ENCODE measurements around the gene ALDH3A1.
"Not testable (repeated sequence)": the region's sequence is repeated elsewhere in the genome, so short reads cannot be mapped to it uniquely, and the experiment has no call there.

The ALDH3A1 gene

DNA sequence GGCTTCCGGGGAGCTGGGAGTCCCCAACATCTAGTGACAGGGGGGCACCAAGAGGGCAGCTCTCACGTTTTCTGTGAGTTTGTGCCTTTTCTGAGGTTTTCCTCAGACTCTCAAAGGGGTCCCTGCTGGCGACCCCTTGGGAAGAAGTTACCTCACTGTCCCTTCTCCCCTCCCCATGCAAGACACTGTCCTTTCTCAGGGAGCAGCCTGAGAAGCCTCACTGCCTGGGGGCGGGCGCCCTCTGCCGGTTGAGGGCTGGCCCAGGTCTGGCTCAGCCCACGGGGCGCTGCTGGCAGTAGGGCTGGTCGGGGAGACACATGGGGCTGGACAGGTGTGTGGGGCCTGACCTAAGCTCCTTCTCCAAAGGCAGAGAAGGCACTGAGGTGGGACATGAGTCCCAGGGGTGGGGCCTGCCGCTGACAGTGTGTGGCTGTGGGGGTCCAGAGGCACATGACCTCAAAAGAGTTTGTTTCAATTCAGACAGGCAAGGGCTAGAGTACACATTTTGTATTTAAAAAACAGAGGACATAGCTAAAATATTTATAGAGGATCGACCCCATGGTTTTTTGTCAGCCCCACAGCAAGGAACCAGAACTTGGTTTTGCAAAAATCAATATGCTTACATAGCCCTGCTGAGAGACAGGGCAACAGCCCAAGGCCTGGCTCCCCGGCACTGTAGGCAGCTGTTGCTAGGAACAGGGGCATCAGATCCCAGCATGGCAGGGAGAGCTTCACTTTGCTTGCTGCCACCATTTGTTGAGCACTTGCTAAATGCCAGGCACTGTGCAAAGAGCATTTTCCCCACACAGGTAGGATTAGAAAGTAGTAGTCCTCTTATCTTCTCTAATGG is 18.5 kb upstream of the ALDH3A1 start:
- Mint-ChIP-seq H3K4me3 (no peak overlapping the region), H3K27ac (no peak overlapping the region), H3K4me1 (ENCODE audit: low read depth) (peaks cover 25% of the 10 kb centered on the region), H3K36me3 (no peaks in the 10 kb centered on the region), H3K27me3 (peaks cover 4% of the 10 kb centered on the region), H3K9me3 (ENCODE audit: low read depth) (no peaks in the 10 kb centered on the region)

DNA sequence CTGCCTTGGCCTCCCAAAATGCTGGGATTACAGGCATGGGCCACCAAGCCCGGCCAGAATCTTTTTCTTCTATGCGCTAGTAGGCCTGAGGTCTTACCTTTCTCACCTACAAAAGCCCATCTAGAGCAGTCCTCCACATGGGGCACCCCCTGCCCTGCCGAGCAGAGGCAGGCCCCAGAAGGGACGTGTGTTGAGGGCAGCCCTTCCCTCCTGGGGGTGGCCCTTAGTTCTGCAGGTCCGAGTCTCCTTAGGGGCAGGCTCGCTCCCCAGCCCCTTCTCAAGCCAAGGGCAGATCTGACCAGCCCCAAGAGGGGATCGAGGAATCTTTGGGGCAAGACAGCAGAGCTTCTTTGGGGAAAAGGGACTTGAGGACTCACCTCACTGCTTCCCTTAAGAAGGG is 17.9 kb upstream of the ALDH3A1 start:
- Mint-ChIP-seq H3K36me3 (no peaks in the 10 kb centered on the region), H3K27me3 (peaks cover 4% of the 10 kb centered on the region), H3K4me1 (ENCODE audit: low read depth) (peaks cover 18% of the 10 kb centered on the region), H3K27ac (no peak overlapping the region), H3K9me3 (ENCODE audit: low read depth) (no peaks in the 10 kb centered on the region), H3K4me3 (no peak overlapping the region)

DNA sequence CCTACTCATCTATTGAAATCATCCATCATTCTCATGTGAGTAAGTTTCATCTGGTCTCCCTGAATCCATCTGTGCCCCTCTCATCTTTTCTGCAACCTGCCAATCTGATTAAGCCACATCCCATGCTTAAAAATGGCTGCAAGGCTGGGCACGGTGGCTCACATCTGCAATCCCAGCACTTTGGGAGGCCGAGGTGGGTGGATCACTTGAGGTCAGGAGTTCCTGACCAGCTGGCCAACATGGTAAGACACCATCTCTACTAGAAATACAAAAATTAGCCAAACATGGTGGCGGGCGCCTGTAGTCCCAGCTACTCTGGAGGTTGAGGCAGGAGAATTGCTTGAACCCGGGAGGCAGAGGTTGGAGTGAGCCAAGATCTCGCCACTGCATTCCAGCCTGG is 15.9 kb upstream of the ALDH3A1 start:
- H3K27ac Mint-ChIP-seq; H3K4me1 Mint-ChIP-seq (ENCODE audit: low read depth); H3K36me3 Mint-ChIP-seq; H3K9me3 Mint-ChIP-seq (ENCODE audit: low read depth); H3K27me3 Mint-ChIP-seq; H3K4me3 Mint-ChIP-seq: not testable (repeated sequence)

DNA sequence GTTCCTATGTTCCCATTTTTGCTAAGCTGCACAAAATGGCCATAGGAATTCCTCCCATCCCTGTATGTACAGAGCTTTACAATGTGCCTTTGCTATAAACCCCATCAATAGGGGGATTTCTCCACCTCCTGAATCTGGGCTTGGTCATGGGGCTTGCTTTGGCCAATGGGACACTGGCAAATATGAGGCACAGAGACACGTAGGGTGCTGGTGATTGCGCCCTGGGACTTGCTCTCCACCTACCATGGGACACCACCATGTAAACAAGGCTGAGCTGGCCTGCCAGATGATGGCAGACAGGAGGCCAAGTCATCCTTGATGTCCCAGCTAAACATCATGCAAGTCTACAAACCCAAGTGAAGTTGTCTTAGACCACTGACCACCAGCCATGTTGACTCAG is 15.3 kb upstream of the ALDH3A1 start:
- Mint-ChIP-seq H3K27ac (no peak overlapping the region), H3K9me3 (ENCODE audit: low read depth) (no peaks in the 10 kb centered on the region), H3K36me3 (no peaks in the 10 kb centered on the region), H3K27me3 (peaks cover 7% of the 10 kb centered on the region), H3K4me1 (ENCODE audit: low read depth) (peaks cover 5% of the 10 kb centered on the region), H3K4me3 (no peak overlapping the region)

DNA sequence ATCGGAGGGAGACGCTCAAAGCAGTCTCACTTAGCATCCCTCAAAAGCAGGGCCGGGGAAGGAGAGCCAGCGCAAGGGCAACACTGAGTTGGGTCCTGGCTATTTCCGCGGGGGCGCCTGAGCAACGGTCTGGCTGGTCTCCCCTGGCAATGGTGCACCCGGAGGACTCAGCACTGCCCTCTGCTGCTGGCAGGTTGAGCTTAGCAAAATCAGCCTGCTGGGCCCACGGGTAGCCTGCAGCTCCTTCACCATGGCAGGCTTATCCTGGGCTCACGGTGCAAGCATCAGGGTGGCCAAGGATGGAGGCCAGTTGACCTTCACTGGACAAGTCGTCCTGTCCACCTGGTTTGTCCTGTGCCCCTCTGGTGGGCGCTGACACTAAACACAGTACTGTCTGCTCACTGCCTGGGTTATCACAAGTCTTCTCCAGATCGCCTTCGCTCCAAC is 14.4 kb upstream of the ALDH3A1 start:
- Mint-ChIP-seq H3K4me1 (ENCODE audit: low read depth) (peaks cover 3% of the 10 kb centered on the region), H3K4me3 (no peak overlapping the region), H3K9me3 (ENCODE audit: low read depth) (no peaks in the 10 kb centered on the region), H3K27me3 (peaks cover 7% of the 10 kb centered on the region), H3K36me3 (no peaks in the 10 kb centered on the region), H3K27ac (no peak overlapping the region)

DNA sequence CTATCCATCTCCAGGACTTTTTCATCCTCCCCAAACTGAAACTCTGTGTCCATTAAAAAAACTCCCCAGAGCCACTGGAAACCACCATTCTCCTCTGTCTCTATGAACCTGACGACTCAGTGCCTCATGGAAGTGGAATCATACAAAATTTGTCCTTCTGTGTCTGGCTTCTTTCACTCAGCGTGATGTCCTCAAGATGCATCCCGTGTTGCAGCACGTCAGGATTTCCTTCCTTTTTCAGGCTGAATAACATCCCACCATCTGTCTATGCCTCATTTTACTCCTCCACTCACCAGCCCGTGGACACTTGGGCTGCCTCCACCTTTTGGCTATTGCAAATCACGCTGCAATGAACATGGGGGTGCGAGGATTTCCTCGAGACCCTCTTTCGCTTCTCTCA is 12.6 kb upstream of the ALDH3A1 start:
- H3K27ac Mint-ChIP-seq, result no peak overlapping the region
- peaks cover 7% of the 10 kb centered on the region for H3K27me3 Mint-ChIP-seq
- no peaks in the 10 kb centered on the region for H3K4me1 Mint-ChIP-seq (ENCODE audit: low read depth)
- H3K4me3 Mint-ChIP-seq, result no peak overlapping the region
- no peaks in the 10 kb centered on the region for H3K9me3 Mint-ChIP-seq (ENCODE audit: low read depth)
- H3K36me3 Mint-ChIP-seq, result no peaks in the 10 kb centered on the region

DNA sequence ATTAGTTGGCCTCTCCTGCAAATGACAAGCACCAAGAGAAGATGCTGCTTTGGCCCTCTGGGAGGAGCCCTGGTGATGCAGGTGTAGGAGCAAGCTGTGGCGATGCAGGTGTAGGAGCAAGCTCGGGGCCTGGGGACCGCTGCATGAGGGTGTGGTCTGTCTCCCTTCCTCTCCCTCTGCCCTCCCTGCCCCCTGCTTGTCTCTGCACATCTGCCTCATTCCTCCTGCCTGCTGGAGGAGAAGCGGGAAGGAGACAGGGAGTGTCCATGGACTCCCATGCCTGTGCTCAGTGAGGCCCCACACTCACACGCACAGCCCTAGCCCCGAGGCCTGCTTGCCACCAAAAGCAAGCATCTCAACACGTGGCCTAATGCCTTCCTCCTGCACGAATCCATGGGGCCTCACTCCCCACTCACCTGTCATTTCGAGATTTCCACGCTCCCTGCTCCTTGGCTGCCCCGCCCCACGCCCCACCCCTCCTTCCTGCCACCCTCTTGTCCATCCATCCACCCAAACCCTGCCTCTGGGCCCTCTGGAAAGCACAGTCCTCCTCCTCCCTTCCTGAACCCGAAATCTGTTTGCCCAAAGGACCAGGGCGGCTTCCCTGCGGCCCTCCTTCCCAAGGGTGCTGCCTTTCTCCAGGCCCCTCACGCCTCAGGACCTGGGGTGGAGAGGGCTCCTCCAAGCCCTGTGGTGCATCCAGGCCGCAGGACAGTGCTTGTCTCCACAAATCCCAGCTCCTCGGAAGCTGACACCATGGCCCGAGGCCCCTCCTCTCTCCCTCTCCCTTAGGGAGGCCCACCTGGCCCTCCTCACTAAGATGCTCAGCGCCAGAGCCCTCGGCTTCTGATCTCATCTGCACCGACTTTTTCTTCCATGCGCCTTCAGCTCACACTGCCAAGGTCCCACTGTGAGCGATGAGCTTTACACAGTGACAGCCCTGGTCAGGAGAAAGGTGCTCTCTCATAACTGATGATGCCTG is 11.8 kb upstream of the ALDH3A1 start:
- no peaks in the 10 kb centered on the region for H3K9me3 Mint-ChIP-seq (ENCODE audit: low read depth)
- H3K4me1 Mint-ChIP-seq (ENCODE audit: low read depth), result no peaks in the 10 kb centered on the region
- no peaks in the 10 kb centered on the region for H3K36me3 Mint-ChIP-seq
- H3K4me3 Mint-ChIP-seq, result no peak overlapping the region
- H3K27ac Mint-ChIP-seq, result no peak overlapping the region
- peaks cover 7% of the 10 kb centered on the region for H3K27me3 Mint-ChIP-seq

DNA sequence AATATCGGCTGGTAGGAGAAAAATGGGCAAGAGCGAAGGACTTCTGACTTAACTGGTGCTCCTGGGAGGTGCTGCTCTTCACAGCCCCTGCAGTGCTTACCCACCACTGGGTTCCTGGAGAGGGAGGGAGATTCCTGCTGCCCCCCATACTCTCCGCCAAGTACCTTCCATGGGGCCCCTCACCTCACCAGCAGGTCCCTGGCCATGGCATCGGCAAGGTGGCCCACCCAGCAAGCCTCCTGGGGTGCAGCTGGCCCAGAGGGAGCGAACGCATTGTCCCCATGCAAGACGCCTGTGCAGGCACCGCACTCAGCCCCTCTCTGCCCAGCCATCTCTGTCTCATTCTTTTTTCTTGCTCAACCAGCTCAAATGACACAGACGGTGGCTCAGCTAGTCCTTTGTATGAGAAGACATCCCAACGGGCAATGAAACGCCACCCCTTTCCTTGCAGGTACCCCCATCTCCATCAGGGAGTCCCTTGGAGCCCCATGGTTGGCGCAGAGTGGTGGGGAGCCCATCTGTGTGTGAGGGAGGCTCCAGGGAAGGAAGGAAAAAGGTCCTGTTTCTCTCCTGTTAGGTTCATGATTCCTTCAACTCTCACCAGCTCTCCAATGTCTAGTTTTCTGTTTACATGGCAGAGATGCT is 9.6 kb upstream of the ALDH3A1 start:
- Mint-ChIP-seq H3K36me3 (no peaks in the 10 kb centered on the region), H3K27ac (no peak overlapping the region), H3K27me3 (peaks cover 5% of the 10 kb centered on the region), H3K4me1 (ENCODE audit: low read depth) (no peaks in the 10 kb centered on the region), H3K4me3 (no peak overlapping the region), H3K9me3 (ENCODE audit: low read depth) (no peaks in the 10 kb centered on the region)

DNA sequence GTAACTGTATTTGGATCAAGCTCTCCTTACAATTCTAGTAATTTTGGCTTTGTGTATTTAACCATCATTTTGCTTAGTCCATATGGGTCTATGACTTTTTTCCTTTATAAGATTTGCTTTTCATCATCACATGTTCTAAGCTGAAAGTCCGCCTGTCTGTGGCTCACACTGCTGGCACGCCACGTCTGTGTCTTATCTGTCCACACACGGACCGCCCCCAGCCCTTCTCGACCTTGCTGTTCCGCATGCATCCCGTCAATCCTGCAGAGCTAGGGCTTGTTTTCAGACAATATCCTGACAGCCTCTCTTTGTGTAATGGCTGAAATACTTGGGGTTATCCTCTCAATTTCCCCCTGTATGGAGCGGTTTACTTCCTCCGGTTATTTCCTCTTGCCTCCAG is 8.4 kb upstream of the ALDH3A1 start:
- Mint-ChIP-seq H3K9me3 (ENCODE audit: low read depth) (no peaks in the 10 kb centered on the region), H3K27ac (no peak overlapping the region)

DNA sequence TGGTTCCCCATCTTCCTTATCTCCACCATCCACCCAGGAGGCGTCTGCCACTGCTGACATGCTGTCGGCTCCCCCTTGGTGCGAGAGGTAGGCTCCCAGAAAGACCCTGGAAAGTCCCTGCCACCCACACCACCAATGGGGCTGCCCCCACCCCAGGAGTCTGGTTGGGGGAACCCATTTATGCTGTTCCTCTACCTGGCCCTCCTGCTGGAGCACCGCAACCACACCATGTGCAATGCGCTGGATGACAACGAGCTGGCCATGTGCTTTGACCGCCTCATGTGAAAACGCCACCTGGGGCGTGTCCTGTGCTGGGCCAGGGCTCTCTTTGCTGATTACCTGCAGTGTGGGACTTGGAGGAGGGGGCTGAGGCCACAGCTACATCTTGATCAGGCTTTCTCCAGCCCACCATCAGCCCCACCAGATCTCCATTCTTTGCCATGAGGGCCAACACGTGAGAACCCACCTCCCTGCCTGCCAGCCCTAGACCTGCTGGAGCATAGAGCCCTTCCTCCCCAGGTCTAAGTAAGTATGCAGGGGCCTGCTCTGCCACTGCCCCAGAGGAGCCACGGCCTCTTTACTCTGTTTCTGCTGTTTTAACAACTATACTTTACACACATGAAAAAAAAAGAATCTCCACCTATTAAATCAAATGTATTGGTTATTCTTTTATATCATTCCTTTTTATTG is 7.9 kb upstream of the ALDH3A1 start:
- no peaks in the 10 kb centered on the region for H3K9me3 Mint-ChIP-seq (ENCODE audit: low read depth)
- H3K4me3 Mint-ChIP-seq, result no peak overlapping the region
- H3K4me1 Mint-ChIP-seq (ENCODE audit: low read depth), result no peaks in the 10 kb centered on the region
- H3K36me3 Mint-ChIP-seq, result no peaks in the 10 kb centered on the region
- peaks cover 8% of the 10 kb centered on the region for H3K27me3 Mint-ChIP-seq
- no peak overlapping the region for H3K27ac Mint-ChIP-seq

More for the DNA sequence above, 8.4 kb upstream of the ALDH3A1 start:
- H3K36me3 Mint-ChIP-seq, result no peaks in the 10 kb centered on the region
- peaks cover 5% of the 10 kb centered on the region for H3K27me3 Mint-ChIP-seq
- H3K4me3 Mint-ChIP-seq, result no peak overlapping the region
- no peaks in the 10 kb centered on the region for H3K4me1 Mint-ChIP-seq (ENCODE audit: low read depth)

DNA sequence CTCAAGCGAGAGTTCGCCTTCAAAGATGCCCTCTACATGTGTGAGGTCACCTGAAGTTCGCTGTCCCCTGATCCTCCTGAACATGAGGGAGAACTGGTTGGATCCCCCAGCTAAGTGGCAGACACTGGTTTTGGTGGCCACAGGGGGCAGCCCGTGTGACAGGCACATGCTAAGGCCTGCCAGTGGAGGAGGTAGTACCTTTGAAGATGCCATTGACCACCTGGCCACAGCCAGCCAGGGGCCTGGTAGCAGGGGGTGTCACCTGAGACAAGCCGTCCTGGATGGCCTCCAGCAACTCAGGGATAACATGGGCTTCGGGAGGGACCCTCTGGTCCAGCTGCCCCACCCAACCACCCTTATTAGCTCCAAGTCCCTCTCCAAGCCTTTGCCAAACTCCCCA is 7.3 kb upstream of the ALDH3A1 start:
- Mint-ChIP-seq H3K4me1 (ENCODE audit: low read depth) (no peaks in the 10 kb centered on the region), H3K27me3 (peaks cover 9% of the 10 kb centered on the region), H3K36me3 (no peaks in the 10 kb centered on the region), H3K9me3 (ENCODE audit: low read depth) (no peaks in the 10 kb centered on the region), H3K27ac (no peak overlapping the region), H3K4me3 (no peak overlapping the region)

DNA sequence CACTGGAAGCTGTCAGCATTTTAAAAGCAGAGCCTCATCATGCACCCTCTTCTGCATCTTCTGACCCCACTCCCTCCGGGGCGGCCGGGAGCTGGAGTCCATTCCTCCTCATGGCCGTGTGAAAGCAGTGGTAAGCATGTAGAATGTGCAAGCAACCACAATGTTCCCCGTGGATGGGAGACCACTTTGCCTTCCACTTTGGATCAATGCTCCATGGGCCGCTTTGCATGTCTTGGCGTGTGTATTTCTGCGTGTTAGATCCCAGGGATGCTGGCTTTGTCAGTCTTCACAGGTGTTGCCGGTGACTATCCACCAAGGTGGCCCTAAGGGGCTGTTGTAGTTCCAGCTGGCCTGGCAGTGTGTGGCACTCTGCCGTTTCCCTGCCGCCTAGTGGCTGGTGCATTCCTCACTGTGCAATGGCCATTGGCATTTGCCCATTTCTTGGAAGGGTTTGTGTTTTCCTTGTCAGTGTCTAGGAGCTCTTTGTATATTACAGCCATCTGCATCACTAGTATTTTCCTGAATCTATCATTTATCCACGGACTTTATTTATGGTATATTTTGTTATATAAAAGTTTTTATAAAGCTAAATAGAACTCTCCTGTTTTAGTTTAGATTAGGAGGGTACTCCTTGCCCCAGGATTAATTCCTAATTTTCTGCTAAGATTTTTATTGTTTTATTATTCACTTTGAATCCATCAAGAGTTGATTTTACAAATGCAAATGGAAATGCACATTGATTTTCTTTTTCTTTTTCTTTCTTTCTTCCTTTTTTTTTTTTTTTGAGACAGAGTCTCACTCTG is 5.8 kb upstream of the ALDH3A1 start:
- Mint-ChIP-seq H3K9me3 (ENCODE audit: low read depth) (no peaks in the 10 kb centered on the region), H3K4me3 (no peak overlapping the region), H3K36me3 (no peaks in the 10 kb centered on the region), H3K27ac (no peak overlapping the region), H3K4me1 (ENCODE audit: low read depth) (no peaks in the 10 kb centered on the region), H3K27me3 (peaks cover 11% of the 10 kb centered on the region)

DNA sequence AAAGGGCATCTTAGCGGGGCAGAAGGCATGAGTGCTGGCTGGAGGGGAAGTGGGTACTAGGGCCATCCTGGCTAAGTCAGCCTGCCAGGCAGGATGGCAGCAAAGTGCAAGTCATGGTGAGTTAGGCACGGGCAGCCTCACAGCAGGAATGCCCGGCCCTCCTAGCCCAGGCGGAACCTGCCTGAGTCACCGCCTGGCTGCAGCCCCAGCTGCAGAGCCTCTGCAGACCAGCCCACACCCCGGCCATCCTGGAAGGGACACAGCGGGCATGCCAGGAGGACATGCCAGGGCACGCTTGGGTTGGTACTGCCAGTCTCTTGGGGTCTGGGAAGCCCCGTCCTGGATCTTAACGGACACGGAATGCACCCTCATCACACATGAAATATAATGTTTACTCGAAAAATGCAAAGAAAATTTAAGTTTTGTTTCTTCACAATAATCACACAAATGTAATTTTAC is 5.0 kb upstream of the ALDH3A1 start:
- no peaks in the 10 kb centered on the region for H3K9me3 Mint-ChIP-seq (ENCODE audit: low read depth)
- no peak overlapping the region for H3K4me3 Mint-ChIP-seq
- no peak overlapping the region for H3K27ac Mint-ChIP-seq
- H3K36me3 Mint-ChIP-seq, result no peaks in the 10 kb centered on the region
- H3K27me3 Mint-ChIP-seq, result peaks cover 11% of the 10 kb centered on the region
- no peaks in the 10 kb centered on the region for H3K4me1 Mint-ChIP-seq (ENCODE audit: low read depth)

Measured in activated naive CD8-positive, alpha-beta T cell (primary cell).